Breast epithelium (tissue), 4 donors: Measurements from ENCODE around the gene ZCCHC18. TPM values are rescaled to one million over a fixed set of nuclear protein-coding genes. Genes with fewer than 3 reads are reported as not detected.
"Not testable (repeated sequence)": the region's sequence is repeated elsewhere in the genome, so short reads cannot be mapped to it uniquely, and the experiment has no call there.

Source experiments
- DNase-seq, 2 donors: peaks; one replicate each; pipeline ENCODE4 v3.0.0-alpha.2; 2019; ENCODE audit warnings: low spot score in 2 of 2
- H3K27ac ChIP-seq, 2 donors: fragments of 200-600 bp; sonication (generic) in 1 of 2; one replicate each; pipeline ENCODE4 v1.5.1; 2016 to 2019; ENCODE audit warnings: mild to moderate bottlenecking in 1 of 2
- H3K27me3 ChIP-seq, 2 donors: fragments of 200-600 bp; sonication (generic) in 1 of 2; one replicate each; pipeline versions ENCODE4 v1.5.1 to v1.6.0; 2017 to 2019; ENCODE audit warnings: control low read depth in 1 of 2, mild to moderate bottlenecking in 1 of 2
- H3K36me3 ChIP-seq: fragments of 200-600 bp; one replicate; pipeline ENCODE4 v1.5.1; 2019
- H3K4me1 ChIP-seq, 2 donors: fragments of 200-600 bp; sonication (generic); one replicate each; pipeline ENCODE4 v1.5.1; 2016 to 2019; ENCODE audit warnings: control low read depth in 1 of 2
- H3K4me3 ChIP-seq, 3 donors: fragments of 200-600 bp; sonication (generic); 1 replicate in 2 of 3; 2 replicates in 1 of 3; pipeline ENCODE4 v1.5.1; 2016 to 2019; ENCODE audit warnings: mild to moderate bottlenecking in 3 of 3, moderate library complexity in 2 of 3
- H3K9me3 ChIP-seq, 2 donors: fragments of 200-600 bp; sonication (generic) in 1 of 2; one replicate each; pipeline ENCODE4 v1.5.1; 2016 to 2019; ENCODE audit warnings: control low read depth in 1 of 2
- POLR2A ChIP-seq: fragments of 450-650 bp; IDR thresholded peaks from one replicate; pipeline ENCODE4 v1.6.1; 2016; ENCODE audit warnings: antibody characterized with exemption, mild to moderate bottlenecking, moderate library complexity
- POLR2AphosphoS5 ChIP-seq, 3 donors: sonication (generic); formaldehyde crosslinking; IDR thresholded peaks; one replicate each; pipeline ENCODE4 v1.6.1; 2017; ENCODE audit warnings: antibody characterized with exemption in 3 of 3
- intact Hi-C: fragments of 100-400 bp; cut with DNase I; formaldehyde crosslinking; loops from one replicate; pipeline ENCODE4 v1.15.1; 2023; ENCODE audit warnings: low total_unique reads
- total RNA-seq, 3 donors: library from RNA; depleted of rRNA; stranded (reverse); fragments of >200 nt; gene quantifications; one replicate each; pipeline ENCODE4 v1.1.0, GENCODE V29; 2016
- TF ChIP-seq, protein P1 (sequence below), 3 donors: fragments of 450-650 bp; IDR thresholded peaks; one replicate each; pipeline ENCODE4 v1.5.1; 2016 to 2017; ENCODE audit warnings: antibody characterized with exemption in 3 of 3, mild to moderate bottlenecking in 3 of 3, moderate library complexity in 3 of 3

ZCCHC18 gene
- total RNA-seq, 3 donors from 2014 or later: 0.59 to 5.2 (median 1.1) TPM

DNA sequence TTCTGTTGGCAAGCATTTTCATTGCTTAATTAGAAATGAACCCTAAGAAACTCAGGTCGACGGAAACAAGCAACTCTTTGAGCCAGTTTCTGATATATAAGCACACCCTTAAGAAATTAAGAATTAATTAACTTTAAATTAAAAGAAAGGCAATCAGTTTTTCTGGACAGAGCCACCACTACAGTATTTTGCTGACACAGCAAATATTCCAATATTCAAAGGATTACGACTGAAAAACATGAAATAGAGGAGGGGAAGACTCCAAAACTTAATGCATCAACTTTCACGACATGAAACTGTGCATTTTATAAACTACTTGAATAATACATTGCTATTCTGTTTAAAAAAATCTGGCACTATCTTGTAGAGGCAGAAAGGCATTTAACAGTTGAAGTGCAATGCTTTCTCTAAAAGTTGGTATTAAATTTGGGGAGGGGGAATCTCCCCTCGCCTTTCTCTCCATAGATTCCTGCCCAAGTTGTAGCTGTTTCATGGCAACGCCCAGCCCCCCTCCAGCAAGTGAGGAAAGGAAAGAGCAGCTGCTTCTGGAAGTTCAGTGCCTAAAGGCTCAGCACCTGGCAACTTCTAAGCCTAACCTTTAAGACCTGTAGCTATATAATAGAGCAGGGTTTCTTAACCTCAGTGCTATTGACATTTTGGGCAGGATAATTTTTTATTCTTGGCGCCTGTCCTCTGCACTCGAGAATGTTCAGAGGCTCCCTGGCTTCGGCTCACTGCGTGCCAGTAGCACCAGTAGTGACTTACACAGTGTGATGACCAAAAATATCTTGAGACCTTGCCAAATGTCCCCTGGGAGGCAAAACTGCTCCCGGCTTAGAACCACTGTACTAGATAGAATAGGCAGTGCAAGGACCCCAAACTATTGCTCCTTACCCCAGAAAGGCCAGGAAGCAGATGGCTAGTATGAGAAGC, 6.7 kb upstream of the ZCCHC18 start:
- H3K4me1 ChIP-seq: no peaks in the 10 kb centered on the region
- H3K27ac ChIP-seq: no peak overlapping the region
- H3K4me3 ChIP-seq: no peak overlapping the region
- H3K36me3 ChIP-seq: no peaks in the 10 kb centered on the region
- no peaks in the 10 kb centered on the region for H3K9me3 ChIP-seq
- intact Hi-C loops: no loop called here
- DNase-seq: no peak
- no peak for TF ChIP-seq POLR2A
- TF ChIP-seq, protein P1, sequence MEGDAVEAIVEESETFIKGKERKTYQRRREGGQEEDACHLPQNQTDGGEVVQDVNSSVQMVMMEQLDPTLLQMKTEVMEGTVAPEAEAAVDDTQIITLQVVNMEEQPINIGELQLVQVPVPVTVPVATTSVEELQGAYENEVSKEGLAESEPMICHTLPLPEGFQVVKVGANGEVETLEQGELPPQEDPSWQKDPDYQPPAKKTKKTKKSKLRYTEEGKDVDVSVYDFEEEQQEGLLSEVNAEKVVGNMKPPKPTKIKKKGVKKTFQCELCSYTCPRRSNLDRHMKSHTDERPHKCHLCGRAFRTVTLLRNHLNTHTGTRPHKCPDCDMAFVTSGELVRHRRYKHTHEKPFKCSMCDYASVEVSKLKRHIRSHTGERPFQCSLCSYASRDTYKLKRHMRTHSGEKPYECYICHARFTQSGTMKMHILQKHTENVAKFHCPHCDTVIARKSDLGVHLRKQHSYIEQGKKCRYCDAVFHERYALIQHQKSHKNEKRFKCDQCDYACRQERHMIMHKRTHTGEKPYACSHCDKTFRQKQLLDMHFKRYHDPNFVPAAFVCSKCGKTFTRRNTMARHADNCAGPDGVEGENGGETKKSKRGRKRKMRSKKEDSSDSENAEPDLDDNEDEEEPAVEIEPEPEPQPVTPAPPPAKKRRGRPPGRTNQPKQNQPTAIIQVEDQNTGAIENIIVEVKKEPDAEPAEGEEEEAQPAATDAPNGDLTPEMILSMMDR (IDR thresholded peaks at IDR 0.05): no peak
- TF ChIP-seq POLR2AphosphoS5 (IDR thresholded peaks at IDR 0.05): no peak
- H3K27me3 ChIP-seq: peaks cover 0 to 63% of the 10 kb centered on the region in 2 donors

DNA sequence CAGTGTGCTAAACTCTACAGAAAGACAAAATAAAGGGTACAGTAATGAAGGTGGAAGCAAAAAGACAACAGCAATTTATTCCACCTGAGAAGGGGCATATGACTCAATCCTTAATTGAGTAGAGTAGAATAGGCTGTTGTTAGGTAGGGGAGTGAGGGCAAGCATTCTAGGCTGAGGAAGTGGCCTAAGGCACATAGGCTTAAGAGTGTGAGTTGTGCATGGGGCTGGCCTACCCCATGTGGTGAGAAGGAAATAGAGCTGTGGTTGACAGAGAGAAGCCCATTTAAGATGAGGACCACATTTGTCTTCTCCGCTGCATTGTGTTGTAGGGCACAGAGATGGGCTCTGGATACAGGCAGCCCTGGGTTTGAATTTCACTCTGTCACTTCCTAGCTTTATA, 3.4 kb upstream of the ZCCHC18 start:
- Histone ChIP-seq H3K36me3 (no peaks in the 10 kb centered on the region), H3K27me3 (peaks cover 0 to 66% of the 10 kb centered on the region in 2 donors), H3K4me3 (no peak overlapping the region), H3K27ac (no peak overlapping the region), H3K9me3 (no peaks in the 10 kb centered on the region), H3K4me1 (no peaks in the 10 kb centered on the region)
- TF ChIP-seq POLR2AphosphoS5 (IDR thresholded peaks at IDR 0.05) (no peak), POLR2A (no peak)
- TF ChIP-seq, protein P1 (IDR thresholded peaks at IDR 0.05): no peak
- DNase-seq: no peak
- intact Hi-C loops: no loop called here

DNA sequence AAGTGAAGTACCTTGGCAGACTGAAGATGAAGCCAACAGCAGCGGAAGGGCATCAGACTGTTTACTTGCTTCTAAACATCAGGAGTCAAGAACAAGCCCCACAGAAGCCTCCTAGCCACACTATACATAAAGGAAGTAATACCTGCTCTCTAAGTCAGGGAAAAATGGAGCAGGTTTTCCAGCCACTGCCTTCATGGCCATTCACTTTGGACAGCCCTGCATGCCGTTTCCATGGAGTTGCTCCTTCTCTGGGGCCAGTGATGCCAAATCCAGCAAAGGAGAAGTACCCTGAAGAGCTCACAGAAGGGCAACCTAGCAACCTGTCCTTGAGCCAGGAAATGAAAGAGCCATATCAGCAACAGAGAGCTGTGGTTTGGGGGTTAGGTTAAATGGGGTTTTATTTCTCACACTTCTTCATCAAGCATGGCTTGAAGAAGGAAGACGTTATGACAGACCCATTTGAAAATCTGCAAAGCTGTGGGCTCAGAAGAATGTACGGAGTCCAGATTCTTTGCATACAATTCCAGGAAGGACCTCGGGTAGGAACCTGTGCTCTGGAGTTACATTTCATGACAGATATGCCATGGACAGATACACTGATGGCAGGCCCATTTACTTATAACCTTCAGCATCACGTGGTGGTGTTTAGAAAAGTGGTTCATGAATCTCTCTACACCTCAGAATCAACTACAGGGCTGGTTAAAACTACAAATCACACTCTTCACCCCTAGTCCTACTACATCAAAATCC, 1.7 kb upstream of the ZCCHC18 start:
- peaks cover 0 to 70% of the 10 kb centered on the region in 2 donors for H3K27me3 ChIP-seq
- H3K9me3 ChIP-seq, H3K36me3 ChIP-seq, H3K4me3 ChIP-seq, H3K4me1 ChIP-seq, DNase-seq, H3K27ac ChIP-seq, intact Hi-C loops: not testable (repeated sequence)

DNA sequence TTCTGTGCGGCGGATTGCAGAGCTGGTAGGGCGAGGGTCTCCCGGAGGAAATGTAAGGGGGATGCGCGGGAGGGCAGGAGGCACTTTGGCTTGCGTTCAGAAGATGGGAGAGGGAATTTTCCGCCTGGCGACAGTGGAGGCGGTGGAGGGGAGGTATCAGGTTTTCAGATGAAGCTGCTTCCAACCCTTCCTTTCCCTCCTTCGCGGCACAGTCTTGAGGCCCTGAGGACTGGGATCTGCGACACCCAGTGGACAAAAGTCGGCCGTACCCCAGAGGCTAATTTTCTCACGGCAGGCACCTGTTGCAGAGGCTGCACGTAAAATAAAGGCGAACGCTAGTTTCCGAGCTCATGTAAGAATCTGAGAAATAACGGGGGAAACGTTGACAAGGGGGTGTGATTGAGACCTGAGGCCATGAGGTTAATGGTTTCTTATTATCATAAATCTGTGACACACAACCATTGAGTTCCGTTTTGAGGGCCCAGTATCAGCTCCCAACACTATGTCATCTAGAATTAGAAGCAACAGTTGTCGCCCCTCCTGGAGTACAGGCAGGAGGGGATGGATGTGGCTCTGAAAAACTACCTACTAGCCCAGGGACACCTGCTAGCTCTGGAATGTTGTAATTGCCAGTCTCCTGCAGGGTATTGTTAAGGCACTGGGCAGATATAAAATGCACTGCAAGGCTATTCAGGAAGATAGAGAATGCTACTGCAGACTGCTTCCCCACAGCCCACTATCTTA, 1.1 kb downstream of the ZCCHC18 start:
- no peaks in the 10 kb centered on the region for H3K9me3 ChIP-seq
- no peak overlapping the region for H3K27ac ChIP-seq
- H3K4me1 ChIP-seq: no peaks in the 10 kb centered on the region
- TF ChIP-seq POLR2A: no peak
- no peak for TF ChIP-seq POLR2AphosphoS5 (IDR thresholded peaks at IDR 0.05)
- TF ChIP-seq, protein P1 (IDR thresholded peaks at IDR 0.05): peak in 2 of 3 donors; percentile 25 to 27
- no peaks in the 10 kb centered on the region for H3K36me3 ChIP-seq
- intact Hi-C loops: no loop called here
- H3K27me3 ChIP-seq: peaks cover 0 to 70% of the 10 kb centered on the region in 2 donors
- peak; percentile 18 to 55 for DNase-seq
- peak overlapping the region; percentile 49 to 64 (median 56) for H3K4me3 ChIP-seq

GRCh38 chrX:104117759-104118158, 5.4 kb downstream of the ZCCHC18 start:
- DNase-seq: no peak
- intact Hi-C loops: no loop called here
- TF ChIP-seq, protein P1 (IDR thresholded peaks at IDR 0.05): no peak
- TF ChIP-seq POLR2AphosphoS5 (IDR thresholded peaks at IDR 0.05): no peak
- TF ChIP-seq POLR2A: no peak

More at GRCh38 chrX:104117759-104118158, 5.4 kb downstream of the ZCCHC18 start:
- Histone ChIP-seq H3K4me3 (no peak overlapping the region), H3K36me3 (no peaks in the 10 kb centered on the region), H3K27me3 (peaks cover 0 to 33% of the 10 kb centered on the region in 2 donors), H3K4me1 (no peaks in the 10 kb centered on the region), H3K27ac (no peak overlapping the region), H3K9me3 (no peaks in the 10 kb centered on the region)
